GM23338 (cell line): ENCODE measurements around the gene SON. TPM values are rescaled to one million over a fixed set of nuclear protein-coding genes. Genes with fewer than 3 reads are reported as not detected.

ENCODE experiments used
- ATAC-seq: fragments of 200-7000 bp; cut with Tn5 transposase; 3 replicates; pipeline ENCODE4 v1.9.1; 2020
- DNase-seq: peaks from one replicate; pipeline ENCODE4 v3.0.0-alpha.2; 2015; ENCODE audit warnings: low spot score
- H2AFZ ChIP-seq: fragments of 200-600 bp; sonication (generic); 2 replicates; pipeline ENCODE4 v1.8.0; 2016; ENCODE audit warnings: antibody characterized with exemption, mild to moderate bottlenecking, moderate library complexity
- H3F3A ChIP-seq: fragments of 200-600 bp; sonication (generic); replicated peaks from 2 replicates; pipeline ENCODE4 v1.8.0; 2017; ENCODE audit warnings: antibody characterized with exemption, mixed run types, low read depth
- H3K27ac ChIP-seq: fragments of 200-600 bp; sonication (generic); 2 replicates; pipeline ENCODE4 v1.6.1; 2016; ENCODE audit warnings: low read depth
- H3K27me3 ChIP-seq: fragments of 200-600 bp; sonication (generic); 2 replicates; pipeline ENCODE4 v1.8.0; 2016; ENCODE audit warnings: mild to moderate bottlenecking, mixed run types, moderate library complexity; ENCODE audit not compliant: insufficient read depth
- H3K36me3 ChIP-seq: fragments of 200-600 bp; sonication (generic); 2 replicates; pipeline ENCODE4 v1.8.0; 2016; ENCODE audit warnings: mild to moderate bottlenecking; ENCODE audit not compliant: insufficient read depth
- H3K4me1 ChIP-seq: fragments of 200-600 bp; sonication (generic); 2 replicates; pipeline ENCODE4 v1.8.0; 2016; ENCODE audit warnings: mild to moderate bottlenecking, moderate library complexity; ENCODE audit not compliant: insufficient read depth
- H3K4me2 ChIP-seq: fragments of 200-600 bp; sonication (generic); 2 replicates; pipeline ENCODE4 v1.7.1; 2017; ENCODE audit warnings: mixed run types
- H3K4me3 ChIP-seq: fragments of 200-600 bp; sonication (generic); 2 replicates; pipeline ENCODE4 v1.6.1; 2016; ENCODE audit warnings: mixed run types
- H3K79me2 ChIP-seq: fragments of 200-600 bp; sonication (generic); replicated peaks from 2 replicates; pipeline ENCODE4 v1.8.0; 2017; ENCODE audit warnings: mild to moderate bottlenecking; ENCODE audit not compliant: insufficient read depth
- H3K9me2 ChIP-seq: fragments of 200-600 bp; sonication (generic); 2 replicates; pipeline ENCODE4 v1.8.0; 2017; ENCODE audit not compliant: insufficient read depth
- H4K20me1 ChIP-seq: fragments of 200-600 bp; sonication (generic); replicated peaks from 2 replicates; pipeline ENCODE4 v1.8.0; 2017; ENCODE audit warnings: mild to moderate bottlenecking; ENCODE audit not compliant: insufficient read depth
- H3K27ac Mint-ChIP-seq: 2 replicates; pipeline ENCODE4 v1.8.0; 2020; ENCODE audit warnings: inconsistent platforms, mild to moderate bottlenecking, moderate library complexity, mixed read lengths
- H3K27me3 Mint-ChIP-seq: 3 replicates; pipeline ENCODE4 v1.8.0; 2022; ENCODE audit warnings: low read depth, mild to moderate bottlenecking, moderate library complexity, mixed read lengths, inconsistent platforms; ENCODE audit not compliant: insufficient read depth, poor library complexity
- H3K36me3 Mint-ChIP-seq: 3 replicates; pipeline ENCODE4 v1.8.0; 2021; ENCODE audit warnings: low read depth, mild to moderate bottlenecking, inconsistent platforms, moderate library complexity, mixed read lengths
- H3K4me1 Mint-ChIP-seq: 3 replicates; pipeline ENCODE4 v1.8.0; 2020; ENCODE audit warnings: mild to moderate bottlenecking, inconsistent platforms, mixed read lengths
- H3K4me3 Mint-ChIP-seq: 3 replicates; pipeline ENCODE4 v1.8.0; 2021; ENCODE audit warnings: moderate library complexity, mild to moderate bottlenecking, inconsistent platforms, mixed read lengths
- H3K9me3 Mint-ChIP-seq: 3 replicates; pipeline ENCODE4 v1.8.0; 2020; ENCODE audit warnings: moderate library complexity, mild to moderate bottlenecking, inconsistent platforms, mixed read lengths
- EZH2 ChIP-seq: fragments of 200-600 bp; sonication (generic); IDR thresholded peaks from one replicate; pipeline ENCODE4 v1.8.0; 2017; ENCODE audit warnings: antibody characterized with exemption, mild to moderate bottlenecking, low read depth; ENCODE audit not compliant: unreplicated experiment
- EZH2phosphoT487 ChIP-seq: fragments of 200-600 bp; sonication (generic); IDR thresholded peaks from one replicate; pipeline ENCODE4 v1.8.1; 2018; ENCODE audit warnings: antibody characterized with exemption; ENCODE audit not compliant: unreplicated experiment
- JUNB ChIP-seq: IDR thresholded peaks from one replicate; pipeline ENCODE4 v1.6.1; 2016; ENCODE audit warnings: antibody characterized with exemption; ENCODE audit not compliant: unreplicated experiment
- NANOG ChIP-seq: IDR thresholded peaks from 2 replicates; pipeline ENCODE4 v1.6.1; 2016; ENCODE audit warnings: antibody characterized with exemption, borderline replicate concordance
- POLR2AphosphoS5 ChIP-seq: IDR thresholded peaks from 2 replicates; pipeline ENCODE4 v1.6.1; 2016; ENCODE audit warnings: antibody characterized with exemption, low read depth
- STAT1 ChIP-seq: IDR thresholded peaks from one replicate; pipeline ENCODE4 v1.6.1; 2016; ENCODE audit warnings: antibody characterized with exemption; ENCODE audit not compliant: unreplicated experiment
- ZNF114 ChIP-seq: fragments of 250-450 bp; sonication (Bioruptor Pico); IDR thresholded peaks from 2 replicates; pipeline ENCODE4 v1.5.0; 2020; ENCODE audit warnings: mild to moderate bottlenecking, moderate library complexity
- polyA plus RNA-seq: library from polyadenylated mRNA; unstranded; fragments of >200 nt; fragmentation: Nextera tagmentation; extraction: Ambion mirVana; gene quantifications from 2 replicates; pipeline ENCODE4 v1.2.1, GENCODE V29; 2016
- total RNA-seq: library from RNA; depleted of rRNA; stranded (reverse); fragments of >200 nt; shearing (Covaris generic); gene quantifications from 2 replicates; pipeline ENCODE4 v1.2.3, GENCODE V29; 2014
- TF ChIP-seq, protein P1 (sequence below): IDR thresholded peaks from 2 replicates; pipeline ENCODE4 v1.6.1; 2016; ENCODE audit warnings: antibody characterized with exemption
- TF ChIP-seq, protein P2 (sequence below), 2 experiments: fragments of 200-600 bp in 1 of 2; sonication (generic) in 1 of 2; conservative IDR thresholded peaks; 2 replicates each; pipeline versions ENCODE4 v1.5.1 to v1.6.1; 2016 to 2017; ENCODE audit warnings: antibody characterized with exemption in 2 of 2, low read depth in 2 of 2, mild to moderate bottlenecking in 2 of 2, moderate library complexity in 1 of 2
- TF ChIP-seq, protein P3 (sequence below): fragments of 250-450 bp; sonication (Bioruptor Pico); IDR thresholded peaks from 2 replicates; pipeline ENCODE4 v1.5.0; 2020; ENCODE audit warnings: mild to moderate bottlenecking, moderate library complexity

Gene SON
- total and polyA plus RNA-seq, 2 experiments from 2014 or later = 361 to 1,421 TPM

DNA sequence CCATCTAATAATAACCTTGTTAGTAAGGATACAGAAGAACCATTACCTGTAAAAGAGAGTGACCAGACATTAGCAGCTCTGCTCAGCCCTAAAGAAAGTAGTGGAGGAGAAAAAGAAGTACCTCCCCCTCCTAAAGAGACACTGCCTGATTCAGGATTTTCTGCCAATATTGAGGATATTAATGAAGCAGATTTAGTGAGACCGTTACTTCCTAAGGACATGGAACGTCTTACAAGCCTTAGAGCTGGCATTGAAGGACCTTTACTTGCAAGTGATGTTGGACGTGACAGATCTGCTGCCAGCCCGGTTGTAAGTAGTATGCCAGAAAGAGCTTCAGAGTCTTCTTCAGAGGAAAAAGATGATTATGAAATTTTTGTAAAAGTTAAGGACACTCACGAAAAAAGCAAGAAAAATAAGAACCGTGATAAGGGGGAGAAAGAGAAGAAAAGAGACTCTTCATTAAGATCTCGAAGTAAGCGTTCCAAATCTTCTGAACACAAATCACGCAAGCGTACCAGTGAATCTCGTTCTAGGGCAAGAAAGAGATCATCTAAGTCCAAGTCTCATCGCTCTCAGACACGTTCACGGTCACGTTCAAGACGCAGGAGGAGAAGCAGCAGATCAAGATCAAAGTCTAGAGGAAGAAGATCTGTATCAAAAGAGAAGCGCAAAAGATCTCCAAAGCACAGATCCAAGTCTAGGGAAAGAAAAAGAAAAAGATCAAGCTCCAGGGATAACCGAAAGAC is 11.6 kb downstream of the SON start:
- ATAC-seq (no peak), DNase-seq (no peak)
- H3F3A ChIP-seq = peaks cover 10% of the 10 kb centered on the region; the same call in 1 of the 2 replicates
- no peak overlapping the region for H3K4me2 ChIP-seq
- Mint-ChIP-seq H3K4me1 (no peaks in the 10 kb centered on the region; the same call in 1 of the 3 replicates), H3K4me3 (no peak overlapping the region; the same call in 2 of the 3 replicates), H3K36me3 (peaks cover 96% of the 10 kb centered on the region), H3K27ac (no peak overlapping the region), H3K27me3 (no peaks in the 10 kb centered on the region), H3K9me3 (no peaks in the 10 kb centered on the region)
- peaks cover 80% of the 10 kb centered on the region for H3K36me3 ChIP-seq
- TF ChIP-seq STAT1 = no peak
- TF ChIP-seq, protein P1, sequence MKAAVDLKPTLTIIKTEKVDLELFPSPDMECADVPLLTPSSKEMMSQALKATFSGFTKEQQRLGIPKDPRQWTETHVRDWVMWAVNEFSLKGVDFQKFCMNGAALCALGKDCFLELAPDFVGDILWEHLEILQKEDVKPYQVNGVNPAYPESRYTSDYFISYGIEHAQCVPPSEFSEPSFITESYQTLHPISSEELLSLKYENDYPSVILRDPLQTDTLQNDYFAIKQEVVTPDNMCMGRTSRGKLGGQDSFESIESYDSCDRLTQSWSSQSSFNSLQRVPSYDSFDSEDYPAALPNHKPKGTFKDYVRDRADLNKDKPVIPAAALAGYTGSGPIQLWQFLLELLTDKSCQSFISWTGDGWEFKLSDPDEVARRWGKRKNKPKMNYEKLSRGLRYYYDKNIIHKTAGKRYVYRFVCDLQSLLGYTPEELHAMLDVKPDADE = no peak
- TF ChIP-seq, protein P2, sequence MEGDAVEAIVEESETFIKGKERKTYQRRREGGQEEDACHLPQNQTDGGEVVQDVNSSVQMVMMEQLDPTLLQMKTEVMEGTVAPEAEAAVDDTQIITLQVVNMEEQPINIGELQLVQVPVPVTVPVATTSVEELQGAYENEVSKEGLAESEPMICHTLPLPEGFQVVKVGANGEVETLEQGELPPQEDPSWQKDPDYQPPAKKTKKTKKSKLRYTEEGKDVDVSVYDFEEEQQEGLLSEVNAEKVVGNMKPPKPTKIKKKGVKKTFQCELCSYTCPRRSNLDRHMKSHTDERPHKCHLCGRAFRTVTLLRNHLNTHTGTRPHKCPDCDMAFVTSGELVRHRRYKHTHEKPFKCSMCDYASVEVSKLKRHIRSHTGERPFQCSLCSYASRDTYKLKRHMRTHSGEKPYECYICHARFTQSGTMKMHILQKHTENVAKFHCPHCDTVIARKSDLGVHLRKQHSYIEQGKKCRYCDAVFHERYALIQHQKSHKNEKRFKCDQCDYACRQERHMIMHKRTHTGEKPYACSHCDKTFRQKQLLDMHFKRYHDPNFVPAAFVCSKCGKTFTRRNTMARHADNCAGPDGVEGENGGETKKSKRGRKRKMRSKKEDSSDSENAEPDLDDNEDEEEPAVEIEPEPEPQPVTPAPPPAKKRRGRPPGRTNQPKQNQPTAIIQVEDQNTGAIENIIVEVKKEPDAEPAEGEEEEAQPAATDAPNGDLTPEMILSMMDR (conservative IDR thresholded peaks at IDR 0.05; ENCODE audit: low read depth in 2 of 2) = no peak
- no peak for TF ChIP-seq POLR2AphosphoS5
- TF ChIP-seq NANOG = no peak
- no peaks in the 10 kb centered on the region for H3K27me3 ChIP-seq
- H2AFZ ChIP-seq = no peak overlapping the region
- peaks cover 62% of the 10 kb centered on the region for H4K20me1 ChIP-seq
- peak overlapping the region; percentile 50; the same call in 1 of the 2 replicates for H3K27ac ChIP-seq
- H3K79me2 ChIP-seq = peaks cover 96% of the 10 kb centered on the region
- no peaks in the 10 kb centered on the region for H3K4me1 ChIP-seq
- H3K4me3 ChIP-seq = no peak overlapping the region
- H3K9me2 ChIP-seq = no peaks in the 10 kb centered on the region

DNA sequence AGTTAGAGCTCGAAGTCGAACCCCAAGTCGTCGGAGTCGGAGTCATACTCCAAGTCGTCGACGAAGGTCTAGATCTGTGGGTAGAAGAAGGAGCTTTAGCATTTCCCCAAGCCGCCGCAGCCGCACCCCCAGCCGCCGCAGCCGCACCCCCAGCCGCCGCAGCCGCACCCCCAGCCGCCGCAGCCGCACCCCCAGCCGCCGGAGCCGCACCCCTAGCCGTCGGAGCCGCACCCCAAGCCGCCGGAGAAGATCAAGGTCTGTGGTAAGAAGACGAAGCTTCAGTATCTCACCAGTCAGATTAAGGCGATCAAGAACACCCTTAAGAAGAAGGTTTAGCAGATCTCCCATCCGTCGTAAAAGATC is 12.1 kb downstream of the SON start:
- Histone ChIP-seq H3F3A (peaks cover 10% of the 10 kb centered on the region; the same call in 1 of the 2 replicates), H3K36me3 (peaks cover 81% of the 10 kb centered on the region), H3K9me2 (no peaks in the 10 kb centered on the region), H3K4me3 (no peak overlapping the region), H2AFZ (no peak overlapping the region), H4K20me1 (peaks cover 60% of the 10 kb centered on the region), H3K4me1 (no peaks in the 10 kb centered on the region), H3K79me2 (peaks cover 96% of the 10 kb centered on the region), H3K27ac (no peak overlapping the region; the same call in 1 of the 2 replicates), H3K27me3 (no peaks in the 10 kb centered on the region), H3K4me2 (no peak overlapping the region)
- H3K9me3 Mint-ChIP-seq = no peaks in the 10 kb centered on the region
- no peak overlapping the region for H3K27ac Mint-ChIP-seq
- H3K4me3 Mint-ChIP-seq = no peak overlapping the region
- ATAC-seq = no peak
- no peaks in the 10 kb centered on the region; the same call in 2 of the 3 replicates for H3K4me1 Mint-ChIP-seq
- no peaks in the 10 kb centered on the region for H3K27me3 Mint-ChIP-seq
- H3K36me3 Mint-ChIP-seq = peaks cover 96% of the 10 kb centered on the region
- DNase-seq = no peak
- TF ChIP-seq JUNB (no peak), ZNF114 (CRISPR knock-in tag) (no peak), NANOG (no peak), EZH2phosphoT487 (no peak), EZH2 (no peak), POLR2AphosphoS5 (no peak)
- TF ChIP-seq, protein P1 = no peak
- TF ChIP-seq, protein P3, sequence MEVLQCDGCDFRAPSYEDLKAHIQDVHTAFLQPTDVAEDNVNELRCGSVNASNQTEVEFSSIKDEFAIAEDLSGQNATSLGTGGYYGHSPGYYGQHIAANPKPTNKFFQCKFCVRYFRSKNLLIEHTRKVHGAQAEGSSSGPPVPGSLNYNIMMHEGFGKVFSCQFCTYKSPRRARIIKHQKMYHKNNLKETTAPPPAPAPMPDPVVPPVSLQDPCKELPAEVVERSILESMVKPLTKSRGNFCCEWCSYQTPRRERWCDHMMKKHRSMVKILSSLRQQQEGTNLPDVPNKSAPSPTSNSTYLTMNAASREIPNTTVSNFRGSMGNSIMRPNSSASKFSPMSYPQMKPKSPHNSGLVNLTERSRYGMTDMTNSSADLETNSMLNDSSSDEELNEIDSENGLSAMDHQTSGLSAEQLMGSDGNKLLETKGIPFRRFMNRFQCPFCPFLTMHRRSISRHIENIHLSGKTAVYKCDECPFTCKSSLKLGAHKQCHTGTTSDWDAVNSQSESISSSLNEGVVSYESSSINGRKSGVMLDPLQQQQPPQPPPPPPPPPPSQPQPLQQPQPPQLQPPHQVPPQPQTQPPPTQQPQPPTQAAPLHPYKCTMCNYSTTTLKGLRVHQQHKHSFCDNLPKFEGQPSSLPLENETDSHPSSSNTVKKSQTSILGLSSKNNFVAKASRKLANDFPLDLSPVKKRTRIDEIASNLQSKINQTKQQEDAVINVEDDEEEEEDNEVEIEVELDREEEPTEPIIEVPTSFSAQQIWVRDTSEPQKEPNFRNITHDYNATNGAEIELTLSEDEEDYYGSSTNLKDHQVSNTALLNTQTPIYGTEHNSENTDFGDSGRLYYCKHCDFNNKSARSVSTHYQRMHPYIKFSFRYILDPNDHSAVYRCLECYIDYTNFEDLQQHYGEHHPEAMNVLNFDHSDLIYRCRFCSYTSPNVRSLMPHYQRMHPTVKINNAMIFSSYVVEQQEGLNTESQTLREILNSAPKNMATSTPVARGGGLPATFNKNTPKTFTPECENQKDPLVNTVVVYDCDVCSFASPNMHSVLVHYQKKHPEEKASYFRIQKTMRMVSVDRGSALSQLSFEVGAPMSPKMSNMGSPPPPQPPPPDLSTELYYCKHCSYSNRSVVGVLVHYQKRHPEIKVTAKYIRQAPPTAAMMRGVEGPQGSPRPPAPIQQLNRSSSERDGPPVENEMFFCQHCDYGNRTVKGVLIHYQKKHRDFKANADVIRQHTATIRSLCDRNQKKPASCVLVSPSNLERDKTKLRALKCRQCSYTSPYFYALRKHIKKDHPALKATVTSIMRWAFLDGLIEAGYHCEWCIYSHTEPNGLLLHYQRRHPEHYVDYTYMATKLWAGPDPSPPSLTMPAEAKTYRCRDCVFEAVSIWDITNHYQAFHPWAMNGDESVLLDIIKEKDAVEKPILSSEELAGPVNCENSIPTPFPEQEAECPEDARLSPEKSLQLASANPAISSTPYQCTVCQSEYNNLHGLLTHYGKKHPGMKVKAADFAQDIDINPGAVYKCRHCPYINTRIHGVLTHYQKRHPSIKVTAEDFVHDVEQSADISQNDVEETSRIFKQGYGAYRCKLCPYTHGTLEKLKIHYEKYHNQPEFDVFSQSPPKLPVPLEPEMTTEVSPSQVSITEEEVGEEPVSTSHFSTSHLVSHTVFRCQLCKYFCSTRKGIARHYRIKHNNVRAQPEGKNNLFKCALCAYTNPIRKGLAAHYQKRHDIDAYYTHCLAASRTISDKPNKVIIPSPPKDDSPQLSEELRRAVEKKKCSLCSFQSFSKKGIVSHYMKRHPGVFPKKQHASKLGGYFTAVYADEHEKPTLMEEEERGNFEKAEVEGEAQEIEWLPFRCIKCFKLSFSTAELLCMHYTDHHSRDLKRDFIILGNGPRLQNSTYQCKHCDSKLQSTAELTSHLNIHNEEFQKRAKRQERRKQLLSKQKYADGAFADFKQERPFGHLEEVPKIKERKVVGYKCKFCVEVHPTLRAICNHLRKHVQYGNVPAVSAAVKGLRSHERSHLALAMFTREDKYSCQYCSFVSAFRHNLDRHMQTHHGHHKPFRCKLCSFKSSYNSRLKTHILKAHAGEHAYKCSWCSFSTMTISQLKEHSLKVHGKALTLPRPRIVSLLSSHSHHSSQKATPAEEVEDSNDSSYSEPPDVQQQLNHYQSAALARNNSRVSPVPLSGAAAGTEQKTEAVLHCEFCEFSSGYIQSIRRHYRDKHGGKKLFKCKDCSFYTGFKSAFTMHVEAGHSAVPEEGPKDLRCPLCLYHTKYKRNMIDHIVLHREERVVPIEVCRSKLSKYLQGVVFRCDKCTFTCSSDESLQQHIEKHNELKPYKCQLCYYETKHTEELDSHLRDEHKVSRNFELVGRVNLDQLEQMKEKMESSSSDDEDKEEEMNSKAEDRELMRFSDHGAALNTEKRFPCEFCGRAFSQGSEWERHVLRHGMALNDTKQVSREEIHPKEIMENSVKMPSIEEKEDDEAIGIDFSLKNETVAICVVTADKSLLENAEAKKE (CRISPR knock-in tag) = no peak
